PC-3 (cell line): ENCODE measurements around the gene SLC39A8. TPM values are rescaled to one million over a fixed set of nuclear protein-coding genes. Genes with fewer than 3 reads are reported as not detected.

Source experiments
- ATAC-seq: fragments of 200-7000 bp; cut with Tn5 transposase; 2 replicates; pipeline ENCODE4 v1.9.1; 2020; ENCODE audit warnings: mild to moderate bottlenecking, moderate library complexity
- BruUV-seq: library from RNA; stranded (reverse); fragments of 400-500 nt; replicated peaks from 2 replicates; lab custom pipeline; 2021; lab: Mats Ljungman, UMichigan
- CTCF ChIA-PET: fragments of 300-600 bp; sonication (Branson Sonifier 250); formaldehyde crosslinking; loops from one replicate; lab custom pipeline; 2022; ENCODE audit warnings: antibody characterized with exemption; lab: Charles Lee
- POLR2A ChIA-PET: fragments of 300-600 bp; sonication (Branson Sonifier 250); formaldehyde crosslinking; loops from one replicate; lab custom pipeline; 2022; ENCODE audit warnings: antibody characterized with exemption; ENCODE audit not compliant: unreplicated experiment; lab: Charles Lee
- DNase-seq: peaks from one replicate; pipeline ENCODE4 v3.0.0-alpha.2; 2015
- H2AFZ ChIP-seq: fragments of 300-600 bp; sonication (generic); 2 replicates; pipeline ENCODE4 v1.6.0; 2016; ENCODE audit warnings: antibody characterized with exemption, low read length
- H3F3A ChIP-seq: fragments of 300-600 bp; sonication (generic); one replicate; pipeline ENCODE4 v1.6.0; 2017; ENCODE audit warnings: antibody characterized with exemption, low read length, control low read depth, mild to moderate bottlenecking; ENCODE audit not compliant: unreplicated experiment
- H3K27ac ChIP-seq: fragments of 300-600 bp; sonication (generic); 2 replicates; pipeline ENCODE4 v1.5.1; 2016; ENCODE audit warnings: mild to moderate bottlenecking, low read length
- H3K27me3 ChIP-seq: fragments of 300-600 bp; sonication (generic); 2 replicates; pipeline ENCODE4 v1.6.1; 2016; ENCODE audit warnings: low read length, mixed read lengths
- H3K36me3 ChIP-seq: fragments of 300-600 bp; sonication (generic); 2 replicates; pipeline ENCODE4 v1.6.1; 2016; ENCODE audit warnings: low read depth, mixed run types, low read length, mixed read lengths
- H3K4me1 ChIP-seq: fragments of 300-600 bp; sonication (generic); 2 replicates; pipeline ENCODE4 v1.5.1; 2016; ENCODE audit warnings: low read length; ENCODE audit not compliant: insufficient read depth
- H3K4me2 ChIP-seq: fragments of 300-600 bp; sonication (generic); 2 replicates; pipeline ENCODE4 v1.6.0; 2016; ENCODE audit warnings: low read length
- H3K4me3 ChIP-seq: fragments of 300-600 bp; sonication (generic); 2 replicates; pipeline ENCODE4 v1.5.1; 2016; ENCODE audit warnings: mild to moderate bottlenecking, low read length, mixed read lengths
- H3K79me2 ChIP-seq: fragments of 300-600 bp; sonication (generic); 2 replicates; pipeline ENCODE4 v1.6.1; 2017; ENCODE audit warnings: low read length, mixed read lengths
- H3K9ac ChIP-seq: fragments of 300-600 bp; sonication (generic); 2 replicates; pipeline ENCODE4 v1.6.0; 2016; ENCODE audit warnings: mild to moderate bottlenecking, low read length
- H3K9me2 ChIP-seq: fragments of 300-600 bp; sonication (generic); replicated peaks from 2 replicates; pipeline ENCODE4 v1.6.1; 2016; ENCODE audit warnings: mixed run types, low read length, mixed read lengths
- H3K9me3 ChIP-seq: fragments of 300-600 bp; sonication (generic); 2 replicates; pipeline ENCODE4 v1.6.1; 2016; ENCODE audit warnings: low read length, mixed read lengths
- H4K20me1 ChIP-seq: fragments of 300-600 bp; sonication (generic); 2 replicates; pipeline ENCODE4 v1.6.1; 2016; ENCODE audit warnings: low read length, mixed read lengths
- EZH2 ChIP-seq: fragments of 300-600 bp; sonication (generic); IDR thresholded peaks from one replicate; pipeline ENCODE4 v1.6.1; 2017; ENCODE audit warnings: antibody characterized with exemption, mild to moderate bottlenecking, low read length; ENCODE audit not compliant: unreplicated experiment
- EZH2phosphoT487 ChIP-seq: fragments of 300-600 bp; sonication (generic); IDR thresholded peaks from 2 replicates; pipeline ENCODE4 v1.6.1; 2018; ENCODE audit warnings: mild to moderate bottlenecking, antibody characterized with exemption, low read length, borderline replicate concordance
- intact Hi-C: fragments of 100-400 bp; cut with micrococcal nuclease; formaldehyde crosslinking; loops from 2 replicates; pipeline ENCODE4 v1.9.0; 2023
- total RNA-seq: library from RNA; depleted of rRNA; stranded (reverse); fragments of >200 nt; gene quantifications from 2 replicates; pipeline ENCODE4 v1.2.3, GENCODE V29; 2014
- TF ChIP-seq, protein P1 (sequence below): fragments of 300-600 bp; sonication (generic); conservative IDR thresholded peaks from 2 replicates; pipeline ENCODE4 v1.5.1; 2017; ENCODE audit warnings: antibody characterized with exemption, low read depth, mild to moderate bottlenecking, low read length

The SLC39A8 gene
- total RNA-seq, 1 experiment from 2014 or later = 19.5 TPM

GRCh38 chr4:102356562-102357202 lies 11.4 kb upstream of the SLC39A8 start:
- Histone ChIP-seq H3K9me3 (no peaks in the 10 kb centered on the region), H3K9ac (no peak overlapping the region), H3K79me2 (no peaks in the 10 kb centered on the region), H3K27me3 (no peaks in the 10 kb centered on the region; the same call in 1 of the 2 replicates), H3F3A (no peaks in the 10 kb centered on the region), H2AFZ (no peak overlapping the region), H4K20me1 (no peaks in the 10 kb centered on the region), H3K4me1 (no peaks in the 10 kb centered on the region), H3K4me2 (no peak overlapping the region), H3K27ac (no peak overlapping the region), H3K9me2 (no peaks in the 10 kb centered on the region), H3K36me3 (no peaks in the 10 kb centered on the region), H3K4me3 (no peak overlapping the region)
- ChIA-PET POLR2A (no interaction called here), CTCF (no interaction called here)
- TF ChIP-seq EZH2 (no peak), EZH2phosphoT487 (no peak)
- TF ChIP-seq, protein P1, sequence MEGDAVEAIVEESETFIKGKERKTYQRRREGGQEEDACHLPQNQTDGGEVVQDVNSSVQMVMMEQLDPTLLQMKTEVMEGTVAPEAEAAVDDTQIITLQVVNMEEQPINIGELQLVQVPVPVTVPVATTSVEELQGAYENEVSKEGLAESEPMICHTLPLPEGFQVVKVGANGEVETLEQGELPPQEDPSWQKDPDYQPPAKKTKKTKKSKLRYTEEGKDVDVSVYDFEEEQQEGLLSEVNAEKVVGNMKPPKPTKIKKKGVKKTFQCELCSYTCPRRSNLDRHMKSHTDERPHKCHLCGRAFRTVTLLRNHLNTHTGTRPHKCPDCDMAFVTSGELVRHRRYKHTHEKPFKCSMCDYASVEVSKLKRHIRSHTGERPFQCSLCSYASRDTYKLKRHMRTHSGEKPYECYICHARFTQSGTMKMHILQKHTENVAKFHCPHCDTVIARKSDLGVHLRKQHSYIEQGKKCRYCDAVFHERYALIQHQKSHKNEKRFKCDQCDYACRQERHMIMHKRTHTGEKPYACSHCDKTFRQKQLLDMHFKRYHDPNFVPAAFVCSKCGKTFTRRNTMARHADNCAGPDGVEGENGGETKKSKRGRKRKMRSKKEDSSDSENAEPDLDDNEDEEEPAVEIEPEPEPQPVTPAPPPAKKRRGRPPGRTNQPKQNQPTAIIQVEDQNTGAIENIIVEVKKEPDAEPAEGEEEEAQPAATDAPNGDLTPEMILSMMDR = no peak
- DNase-seq (no peak), ATAC-seq (no peak)
- intact Hi-C loops = no loop called here
- no TSS peak for BruUV-seq

DNA sequence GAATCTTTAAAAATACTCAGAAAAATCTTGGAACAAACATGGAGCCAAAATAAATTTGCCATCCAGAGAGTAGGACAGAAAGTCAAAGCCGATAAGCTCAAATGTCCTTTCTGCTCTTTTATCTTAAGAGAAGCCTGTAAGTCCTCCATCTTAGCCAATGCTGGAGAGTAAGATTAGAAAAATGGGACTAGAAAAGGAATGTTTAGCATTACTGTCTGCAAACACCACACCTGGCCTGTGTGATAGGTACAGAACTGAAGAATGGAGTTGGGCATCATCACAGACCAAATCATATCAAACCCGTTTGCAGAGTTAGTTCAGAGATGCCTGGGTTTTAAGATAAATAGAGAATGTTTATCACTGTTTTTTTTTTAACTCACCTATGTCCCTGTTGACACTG lies 10.5 kb upstream of the SLC39A8 start:
- Histone ChIP-seq H3K27me3 (no peaks in the 10 kb centered on the region; the same call in 1 of the 2 replicates), H3K4me3 (no peak overlapping the region), H3K9me3 (no peaks in the 10 kb centered on the region), H4K20me1 (no peaks in the 10 kb centered on the region), H3K9ac (no peak overlapping the region), H3K27ac (no peak overlapping the region), H3K9me2 (no peaks in the 10 kb centered on the region), H3K79me2 (no peaks in the 10 kb centered on the region), H3K4me1 (no peaks in the 10 kb centered on the region), H3F3A (no peaks in the 10 kb centered on the region), H3K4me2 (no peak overlapping the region), H2AFZ (no peak overlapping the region), H3K36me3 (no peaks in the 10 kb centered on the region)
- POLR2A ChIA-PET = no interaction called here
- DNase-seq (no peak), ATAC-seq (no peak)
- intact Hi-C loops = no loop called here
- BruUV-seq = no TSS peak
- CTCF ChIA-PET = no interaction called here
- TF ChIP-seq EZH2 = no peak
- TF ChIP-seq, protein P1 = no peak
- no peak for TF ChIP-seq EZH2phosphoT487

GRCh38 chr4:102354671-102355454 lies 9.6 kb upstream of the SLC39A8 start:
- CTCF ChIA-PET = no interaction called here
- no peaks in the 10 kb centered on the region for H3K4me1 ChIP-seq

More at GRCh38 chr4:102354671-102355454, 9.6 kb upstream of the SLC39A8 start:
- TF ChIP-seq EZH2 (no peak), EZH2phosphoT487 (no peak)
- TF ChIP-seq, protein P1 = no peak
- Histone ChIP-seq H2AFZ (no peak overlapping the region), H3K4me2 (no peak overlapping the region), H3K36me3 (no peaks in the 10 kb centered on the region), H4K20me1 (no peaks in the 10 kb centered on the region), H3K4me3 (no peak overlapping the region), H3K9ac (no peak overlapping the region), H3F3A (no peaks in the 10 kb centered on the region), H3K9me2 (no peaks in the 10 kb centered on the region), H3K27ac (no peak overlapping the region), H3K27me3 (no peaks in the 10 kb centered on the region; the same call in 1 of the 2 replicates), H3K79me2 (no peaks in the 10 kb centered on the region), H3K9me3 (no peaks in the 10 kb centered on the region)
- ATAC-seq = no peak
- intact Hi-C loops = no loop called here
- no TSS peak for BruUV-seq
- POLR2A ChIA-PET = no interaction called here
- DNase-seq = no peak
